H1 (cell line): Measurements from ENCODE around the gene CAPS. TPM values are rescaled to one million over a fixed set of nuclear protein-coding genes. Genes with fewer than 3 reads are reported as not detected.

ENCODE experiments used
- RNF2 ChIP-seq: fragments of 200-900, 300-1000 bp; sonication (generic); IDR thresholded peaks from 2 replicates; pipeline ENCODE4 v1.7.1; 2016; ENCODE audit warnings: borderline replicate concordance, low read depth, mild to moderate bottlenecking, antibody characterized with exemption, low read length; ENCODE audit not compliant: poor library complexity, severe bottlenecking; ENCODE audit errors: missing control alignments
- SRF ChIP-seq: IDR thresholded peaks from 2 replicates; pipeline ENCODE4 v1.6.1; 2011; ENCODE audit warnings: mild to moderate bottlenecking, low read depth, low read length, moderate library complexity
- SUZ12 ChIP-seq: fragments of 200-600 bp; sonication (generic); IDR thresholded peaks from 2 replicates; pipeline ENCODE4 v1.6.1; 2012; ENCODE audit warnings: mild to moderate bottlenecking, inconsistent platforms, low read length, moderate library complexity, mixed read lengths
- TEAD4 ChIP-seq: IDR thresholded peaks from 2 replicates; pipeline ENCODE4 v1.6.1; 2012; ENCODE audit warnings: low read depth, low read length, inconsistent platforms, mixed read lengths
- polyA plus RNA-seq, 7 experiments: library from polyadenylated mRNA; depleted of rRNA in 3 of 7; stranded (reverse) in 5 of 7; unstranded in 2 of 7; fragments of >200 nt in 5 of 7; fragments of 200-250 nt in 2 of 7; gene quantifications; 1 replicate in 5 of 7; 2 replicates in 1 of 7; 4 replicates in 1 of 7; pipeline versions ENCODE4 v1.2.1 to v1.2.3, GENCODE V29; 2011 to 2013; ENCODE audit warnings: missing spikeins in 2 of 7, mixed read lengths in 2 of 7
- total RNA-seq: library from RNA; stranded (reverse); fragmentation: NEBNext Ultra II Directional; extraction: Animal tissue kit (Norgen Biotek cat#: 25700); gene quantifications from 2 replicates; pipeline ENCODE4 v1.2.1, GENCODE V29; 2021
- TF ChIP-seq, protein P1 (sequence below): IDR thresholded peaks from 2 replicates; pipeline ENCODE4 v1.6.1; 2012; ENCODE audit warnings: low read length, inconsistent platforms

The CAPS gene
- total and polyA plus RNA-seq, 2 of the 8 experiments (the other 6 are each of a cell fraction or from before 2014, with no cell fraction given), result 2.1 to 2.4 TPM

DNA sequence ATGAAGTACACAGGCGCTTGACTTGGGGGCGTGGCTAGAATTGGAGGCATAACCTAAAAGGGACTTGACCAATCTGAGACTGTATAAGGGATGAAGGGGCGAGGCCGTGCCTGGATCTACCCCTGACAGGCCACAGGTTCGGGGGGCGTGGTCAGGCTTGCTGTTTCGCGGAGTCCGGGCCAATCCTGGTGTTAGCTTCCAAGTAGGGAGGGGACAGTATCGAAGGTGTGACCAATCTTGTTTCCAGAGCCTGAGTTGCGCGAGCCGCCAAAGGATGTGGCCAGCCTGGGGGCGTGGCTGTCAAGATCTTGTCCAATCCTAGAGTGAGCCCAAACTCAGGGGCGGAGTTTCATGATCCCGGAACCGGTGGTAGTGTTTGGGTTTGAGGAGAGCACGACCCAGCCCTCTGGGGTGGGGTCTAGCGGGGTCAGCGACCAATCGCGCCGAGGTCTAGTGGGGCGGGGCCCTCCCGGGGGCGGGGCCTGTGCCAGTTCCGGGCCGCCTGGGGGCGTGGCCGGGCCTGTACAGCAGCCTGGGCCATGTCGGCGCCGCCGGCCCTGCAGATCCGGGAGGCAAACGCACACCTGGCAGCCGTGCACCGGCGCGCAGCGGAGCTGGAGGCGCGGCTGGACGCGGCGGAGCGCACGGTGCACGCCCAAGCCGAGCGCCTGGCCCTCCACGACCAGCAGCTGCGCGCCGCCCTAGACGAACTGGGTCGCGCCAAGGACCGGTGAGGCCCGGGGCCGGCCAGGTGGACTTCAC, 9.5 kb upstream of the CAPS start, which contains the start of gene VMAC (continued):
- no peak for TF ChIP-seq SUZ12
- TF ChIP-seq RNF2, result no peak
- TF ChIP-seq SRF, result no peak
- TF ChIP-seq, protein P1, sequence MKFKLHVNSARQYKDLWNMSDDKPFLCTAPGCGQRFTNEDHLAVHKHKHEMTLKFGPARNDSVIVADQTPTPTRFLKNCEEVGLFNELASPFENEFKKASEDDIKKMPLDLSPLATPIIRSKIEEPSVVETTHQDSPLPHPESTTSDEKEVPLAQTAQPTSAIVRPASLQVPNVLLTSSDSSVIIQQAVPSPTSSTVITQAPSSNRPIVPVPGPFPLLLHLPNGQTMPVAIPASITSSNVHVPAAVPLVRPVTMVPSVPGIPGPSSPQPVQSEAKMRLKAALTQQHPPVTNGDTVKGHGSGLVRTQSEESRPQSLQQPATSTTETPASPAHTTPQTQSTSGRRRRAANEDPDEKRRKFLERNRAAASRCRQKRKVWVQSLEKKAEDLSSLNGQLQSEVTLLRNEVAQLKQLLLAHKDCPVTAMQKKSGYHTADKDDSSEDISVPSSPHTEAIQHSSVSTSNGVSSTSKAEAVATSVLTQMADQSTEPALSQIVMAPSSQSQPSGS, result no peak
- TF ChIP-seq TEAD4, result no peak
